GM19043 (cell line): ENCODE measurements around the gene SMIM22.

Experiments
- ATAC-seq: cut with Tn5 transposase; IDR thresholded peaks from one replicate; pipeline ENCODE4 v1.9.1; 2021; ENCODE audit warnings: low read depth; ENCODE audit not compliant: unreplicated experiment

Gene SMIM22

GRCh38 chr16:4792951-4793513, 2.1 kb upstream of the SMIM22 start:
- ATAC-seq: no peak

- no peak for ATAC-seq
Measured at GRCh38 chr16:4795828-4796572, 831 bp downstream of the SMIM22 start.

GRCh38 chr16:4796982-4797804, 2.0 kb downstream of the SMIM22 start:
- no peak for ATAC-seq

- no peak for ATAC-seq
Measured at GRCh38 chr16:4797805-4798252, 2.7 kb downstream of the SMIM22 start.

- no peak for ATAC-seq
Measured at GRCh38 chr16:4798456-4798855, 3.3 kb downstream of the SMIM22 start.

GRCh38 chr16:4799171-4799855, 4.1 kb downstream of the SMIM22 start:
- ATAC-seq: no peak

- no peak for ATAC-seq
Measured at GRCh38 chr16:4800290-4801041, 5.3 kb downstream of the SMIM22 start.

- no peak for ATAC-seq
Measured at GRCh38 chr16:4801051-4801961, 6.1 kb downstream of the SMIM22 start.

- peak; percentile 56 for ATAC-seq
Measured at GRCh38 chr16:4801962-4802658, 6.9 kb downstream of the SMIM22 start, which contains the start of gene ROGDI. Gene ROGDI (minus strand): TSS chr16:4802633. CDS start chr16:4802571, 62 bp downstream.

GRCh38 chr16:4802659-4803287, 7.6 kb downstream of the SMIM22 start:
- peak; percentile 89 for ATAC-seq

GRCh38 chr16:4803401-4803844, 8.3 kb downstream of the SMIM22 start:
- ATAC-seq: no peak

GRCh38 chr16:4803898-4804762, 9.0 kb downstream of the SMIM22 start:
- ATAC-seq: no peak

- ATAC-seq: no peak
Measured at GRCh38 chr16:4805231-4805630, 10.1 kb downstream of the SMIM22 start.

GRCh38 chr16:4806280-4806679, 11.1 kb downstream of the SMIM22 start:
- no peak for ATAC-seq

GRCh38 chr16:4811242-4811641, 16.1 kb downstream of the SMIM22 start:
- no peak for ATAC-seq

- ATAC-seq: no peak
Measured at GRCh38 chr16:4811773-4812172, 16.6 kb downstream of the SMIM22 start.
